Fibroblast of lung (primary cell): ENCODE results near the gene APOBEC3H. TPM values are rescaled to one million over a fixed set of nuclear protein-coding genes. Genes with fewer than 3 reads are reported as not detected.

Experiments used
- DNase-seq, 2 donors: peaks; one replicate each; pipeline versions ENCODE4 v3.0.0 to v3.0.0-alpha.2; 2010; ENCODE audit warnings: low read depth in 2 of 2
- H2AFZ ChIP-seq: 2 replicates; pipeline ENCODE4 v1.5.1; 2012; ENCODE audit warnings: low read length, control low read depth, inconsistent platforms
- H3K27ac ChIP-seq: 2 replicates; pipeline ENCODE4 v1.5.1; 2011; ENCODE audit warnings: low read length, control low read depth; ENCODE audit not compliant: insufficient read depth
- H3K27me3 ChIP-seq: 2 replicates; pipeline ENCODE4 v1.5.1; 2011; ENCODE audit warnings: mild to moderate bottlenecking, low read length; ENCODE audit not compliant: control insufficient read depth, insufficient read depth
- H3K36me3 ChIP-seq: 2 replicates; pipeline ENCODE4 v1.5.1; 2011; ENCODE audit warnings: low read length; ENCODE audit not compliant: control insufficient read depth, insufficient read depth
- H3K4me1 ChIP-seq: 2 replicates; pipeline ENCODE4 v1.5.1; 2011; ENCODE audit warnings: low read length; ENCODE audit not compliant: control insufficient read depth, insufficient read depth; ENCODE audit errors: extremely low read depth
- H3K4me2 ChIP-seq: 2 replicates; pipeline ENCODE4 v1.5.1; 2011; ENCODE audit warnings: low read length, control low read depth; ENCODE audit not compliant: insufficient read depth; ENCODE audit errors: extremely low read depth
- H3K4me3 ChIP-seq, 4 experiments: fragments of 200-600 bp in 1 of 4; sonication (generic) in 1 of 4; replicated peaks in 1 of 4; 2 replicates each; pipeline ENCODE4 v1.5.1; 2011 to 2016; ENCODE audit warnings: low read length in 4 of 4, low read depth in 3 of 4, mild to moderate bottlenecking in 3 of 4, control low read depth in 2 of 4, inconsistent platforms in 1 of 4, mixed read lengths in 1 of 4; ENCODE audit not compliant: insufficient read depth in 1 of 4; ENCODE audit errors: control extremely low read depth in 1 of 4
- H3K79me2 ChIP-seq: 2 replicates; pipeline ENCODE4 v1.5.1; 2012; ENCODE audit warnings: mild to moderate bottlenecking, low read length, inconsistent platforms; ENCODE audit not compliant: control insufficient read depth, insufficient read depth
- H3K9ac ChIP-seq: 2 replicates; pipeline ENCODE4 v1.5.1; 2011; ENCODE audit warnings: mild to moderate bottlenecking, low read length, control low read depth; ENCODE audit not compliant: insufficient read depth
- H3K9me3 ChIP-seq: 2 replicates; pipeline ENCODE4 v1.5.1; 2012; ENCODE audit warnings: low read depth, low read length; ENCODE audit not compliant: control insufficient read depth, insufficient read depth
- H4K20me1 ChIP-seq: 2 replicates; pipeline ENCODE4 v1.5.1; 2011; ENCODE audit warnings: low read length; ENCODE audit not compliant: control insufficient read depth, insufficient read depth; ENCODE audit errors: extremely low read depth
- EZH2 ChIP-seq: IDR thresholded peaks from 2 replicates; pipeline ENCODE4 v1.5.1; 2012; ENCODE audit warnings: low read length, control low read depth, mild to moderate bottlenecking; ENCODE audit errors: missing control alignments
- polyA plus RNA-seq, 2 donors: library from polyadenylated mRNA; depleted of rRNA in 1 of 2; stranded (reverse) in 1 of 2; unstranded in 1 of 2; fragments of >200 nt; gene quantifications; 2 replicates each; pipeline ENCODE4 v1.2.1, GENCODE V29; 2011 to 2012; ENCODE audit warnings: missing spikeins in 1 of 2
- total RNA-seq: library from RNA; depleted of rRNA; stranded (reverse); fragments of >200 nt; gene quantifications from 2 replicates; pipeline ENCODE4 v1.2.1, GENCODE V29; 2014
- TF ChIP-seq, protein P1 (sequence below), 2 donors: IDR thresholded peaks in 1 of 2; conservative IDR thresholded peaks in 1 of 2; 1 replicate in 1 of 2; 2 replicates in 1 of 2; pipeline ENCODE4 v1.5.1; 2011 to 2012; ENCODE audit warnings: low read length in 2 of 2, control low read depth in 1 of 2, inconsistent platforms in 1 of 2, low read depth in 1 of 2, mild to moderate bottlenecking in 1 of 2

Gene APOBEC3H
- total and polyA plus RNA-seq, 2 donors (not counting 1 experiment from before 2014, with no cell fraction given), result 0.20 to 1.3 TPM

DNA sequence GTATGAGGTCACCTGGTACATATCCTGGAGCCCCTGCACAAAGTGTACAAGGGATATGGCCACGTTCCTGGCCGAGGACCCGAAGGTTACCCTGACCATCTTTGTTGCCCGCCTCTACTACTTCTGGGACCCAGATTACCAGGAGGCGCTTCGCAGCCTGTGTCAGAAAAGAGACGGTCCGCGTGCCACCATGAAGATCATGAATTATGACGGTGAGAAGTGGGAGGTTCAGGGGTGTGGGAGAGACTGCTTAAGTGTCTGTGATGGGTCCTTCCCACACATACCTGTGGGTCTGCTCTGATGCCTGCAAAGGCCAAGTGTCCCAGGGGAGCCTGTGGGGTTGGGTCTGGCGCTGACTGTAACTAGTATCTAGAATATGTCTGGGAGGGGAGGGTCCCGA is 16.0 kb upstream of the APOBEC3H start:
- no peak overlapping the region for H3K4me3 ChIP-seq
- H3K27me3 ChIP-seq, result no peaks in the 10 kb centered on the region
- H3K9ac ChIP-seq, result no peak overlapping the region
- no peaks in the 10 kb centered on the region for H4K20me1 ChIP-seq
- no peak for TF ChIP-seq EZH2
- TF ChIP-seq, protein P1, sequence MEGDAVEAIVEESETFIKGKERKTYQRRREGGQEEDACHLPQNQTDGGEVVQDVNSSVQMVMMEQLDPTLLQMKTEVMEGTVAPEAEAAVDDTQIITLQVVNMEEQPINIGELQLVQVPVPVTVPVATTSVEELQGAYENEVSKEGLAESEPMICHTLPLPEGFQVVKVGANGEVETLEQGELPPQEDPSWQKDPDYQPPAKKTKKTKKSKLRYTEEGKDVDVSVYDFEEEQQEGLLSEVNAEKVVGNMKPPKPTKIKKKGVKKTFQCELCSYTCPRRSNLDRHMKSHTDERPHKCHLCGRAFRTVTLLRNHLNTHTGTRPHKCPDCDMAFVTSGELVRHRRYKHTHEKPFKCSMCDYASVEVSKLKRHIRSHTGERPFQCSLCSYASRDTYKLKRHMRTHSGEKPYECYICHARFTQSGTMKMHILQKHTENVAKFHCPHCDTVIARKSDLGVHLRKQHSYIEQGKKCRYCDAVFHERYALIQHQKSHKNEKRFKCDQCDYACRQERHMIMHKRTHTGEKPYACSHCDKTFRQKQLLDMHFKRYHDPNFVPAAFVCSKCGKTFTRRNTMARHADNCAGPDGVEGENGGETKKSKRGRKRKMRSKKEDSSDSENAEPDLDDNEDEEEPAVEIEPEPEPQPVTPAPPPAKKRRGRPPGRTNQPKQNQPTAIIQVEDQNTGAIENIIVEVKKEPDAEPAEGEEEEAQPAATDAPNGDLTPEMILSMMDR (conservative IDR thresholded peaks at IDR 0.05 in 1 of 2, IDR thresholded peaks at IDR 0.05 in 1 of 2; ENCODE audit: low read depth in 1 of 2, low read length in 2 of 2), result no peak
- H3K27ac ChIP-seq, result no peak overlapping the region
- H3K79me2 ChIP-seq, result no peaks in the 10 kb centered on the region
- no peak for DNase-seq
- H3K4me1 ChIP-seq, result no peaks in the 10 kb centered on the region
- no peak overlapping the region for H3K4me2 ChIP-seq
- H3K36me3 ChIP-seq, result no peaks in the 10 kb centered on the region
- no peaks in the 10 kb centered on the region for H3K9me3 ChIP-seq
- no peak overlapping the region for H2AFZ ChIP-seq

DNA sequence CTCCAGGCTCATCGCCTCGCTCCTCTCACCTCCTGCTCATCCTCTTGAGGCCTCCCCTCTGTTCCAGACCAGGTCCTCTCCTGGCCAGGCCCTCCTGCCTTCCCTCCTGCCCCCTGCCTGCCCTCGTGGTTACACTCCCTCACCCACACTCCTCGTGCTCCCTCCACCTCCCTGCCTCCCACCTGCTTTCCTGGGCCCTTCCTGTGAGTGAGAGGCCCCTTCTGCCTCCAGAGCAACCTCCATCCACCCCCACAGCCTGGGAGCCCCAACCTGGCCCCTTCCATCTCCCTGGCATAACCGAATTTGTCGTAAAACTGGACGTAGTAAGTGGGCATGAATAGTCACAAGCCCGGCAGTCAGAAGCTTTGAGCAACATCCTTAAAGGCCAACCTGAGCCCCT is 15.4 kb upstream of the APOBEC3H start:
- Histone ChIP-seq H3K4me3 (no peak overlapping the region), H3K27ac (no peak overlapping the region), H3K36me3 (no peaks in the 10 kb centered on the region), H3K9ac (no peak overlapping the region), H2AFZ (no peak overlapping the region), H3K4me1 (no peaks in the 10 kb centered on the region), H4K20me1 (no peaks in the 10 kb centered on the region), H3K27me3 (no peaks in the 10 kb centered on the region), H3K9me3 (no peaks in the 10 kb centered on the region), H3K79me2 (no peaks in the 10 kb centered on the region), H3K4me2 (no peak overlapping the region)
- TF ChIP-seq, protein P1 (conservative IDR thresholded peaks at IDR 0.05 in 1 of 2, IDR thresholded peaks at IDR 0.05 in 1 of 2; ENCODE audit: low read depth in 1 of 2, low read length in 2 of 2), result no peak
- TF ChIP-seq EZH2, result no peak
- no peak for DNase-seq

DNA sequence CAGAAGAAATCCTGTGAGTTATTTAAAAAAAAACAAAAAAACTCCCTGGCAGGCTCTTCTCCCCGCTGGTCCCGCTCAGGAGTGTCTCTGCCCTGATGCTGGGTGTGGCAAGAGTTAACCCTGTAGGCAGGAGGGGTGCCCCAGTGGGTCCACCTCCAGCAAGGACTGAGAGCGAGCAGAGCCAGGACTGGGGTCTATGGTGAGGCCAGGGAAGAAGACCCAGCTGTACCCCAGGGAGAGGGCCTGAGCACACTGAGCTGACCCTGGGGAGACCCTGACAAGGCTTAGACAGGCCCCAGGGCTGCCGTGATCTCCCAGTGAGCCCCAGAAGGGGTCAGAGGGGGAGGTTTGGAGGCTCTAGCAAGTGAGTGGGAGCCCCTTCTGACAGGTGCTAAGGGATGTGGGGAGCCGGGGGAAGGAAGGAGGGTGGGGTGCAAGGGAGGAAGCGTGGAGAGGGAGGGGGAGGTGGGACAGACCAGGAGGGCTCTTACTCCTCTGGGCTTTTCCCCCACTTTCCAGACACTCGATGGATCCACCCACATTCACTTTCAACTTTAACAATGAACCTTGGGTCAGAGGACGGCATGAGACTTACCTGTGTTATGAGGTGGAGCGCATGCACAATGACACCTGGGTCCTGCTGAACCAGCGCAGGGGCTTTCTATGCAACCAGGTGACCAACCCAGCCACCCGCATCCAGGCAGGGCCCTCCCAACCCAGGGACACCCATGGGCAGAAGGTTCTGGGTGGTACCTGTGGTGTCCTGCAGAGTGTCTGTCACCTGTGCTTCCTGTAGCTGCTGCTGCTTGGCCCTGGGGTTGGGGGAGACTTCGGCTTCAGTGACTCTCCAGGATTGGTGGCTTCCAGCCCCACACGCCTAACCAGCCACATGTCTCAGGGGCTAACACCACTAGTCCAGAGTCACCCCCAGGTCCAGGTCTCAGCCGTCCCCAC is 13.6 kb upstream of the APOBEC3H start:
- no peaks in the 10 kb centered on the region for H3K27me3 ChIP-seq
- no peak for TF ChIP-seq EZH2
- TF ChIP-seq, protein P1 (conservative IDR thresholded peaks at IDR 0.05 in 1 of 2, IDR thresholded peaks at IDR 0.05 in 1 of 2; ENCODE audit: low read depth in 1 of 2, low read length in 2 of 2), result no peak
- H3K9ac ChIP-seq, result no peak overlapping the region
- no peaks in the 10 kb centered on the region for H3K9me3 ChIP-seq
- no peak for DNase-seq
- H3K4me1 ChIP-seq, result no peaks in the 10 kb centered on the region
- H2AFZ ChIP-seq, result no peak overlapping the region
- H3K27ac ChIP-seq, result no peak overlapping the region
- H4K20me1 ChIP-seq, result no peaks in the 10 kb centered on the region
- H3K36me3 ChIP-seq, result no peaks in the 10 kb centered on the region
- no peak overlapping the region for H3K4me3 ChIP-seq
- H3K4me2 ChIP-seq, result no peak overlapping the region
- H3K79me2 ChIP-seq, result no peaks in the 10 kb centered on the region
